H1 (cell line): ENCODE measurements around the gene ARHGAP26. TPM values are rescaled to one million over a fixed set of nuclear protein-coding genes. Genes with fewer than 3 reads are reported as not detected.

ENCODE experiments used
- CTCF ChIA-PET: fragments of 300-600 bp; sonication (Branson Sonifier 250); formaldehyde crosslinking; loops from one replicate; lab custom pipeline; 2021; ENCODE audit not compliant: partially characterized antibody; lab: Charles Lee
- POLR2A ChIA-PET: fragments of 300-600 bp; sonication (Branson Sonifier 250); formaldehyde crosslinking; loops from one replicate; lab custom pipeline; 2021; ENCODE audit warnings: inconsistent platforms; ENCODE audit not compliant: partially characterized antibody; lab: Charles Lee
- DNase-seq, 2 experiments: peaks; one replicate each; pipeline versions ENCODE4 v3.0.0 to v3.0.0-alpha.2; 2010 to 2022; ENCODE audit warnings: low spot score in 2 of 2, low read depth in 1 of 2, mixed read lengths in 1 of 2
- FAIRE-seq: peaks from 2 replicates; lab custom pipeline; 2011; peaks lifted over from hg19 to GRCh38; lab: Jason Lieb, UNC
- H2AFZ ChIP-seq: 2 replicates; pipeline ENCODE4 v1.8.1; 2012; ENCODE audit warnings: low read length, inconsistent platforms
- H2AK5ac ChIP-seq: 2 replicates; pipeline ENCODE4 v1.6.1; 2013; ENCODE audit warnings: low read depth, low read length
- H2BK120ac ChIP-seq: replicated peaks from 2 replicates; pipeline ENCODE3; 2013; ENCODE audit warnings: low read depth, low read length, inconsistent platforms
- H2BK12ac ChIP-seq: 2 replicates; pipeline ENCODE4 v1.6.1; 2013; ENCODE audit warnings: low read depth, low read length
- H2BK15ac ChIP-seq: 2 replicates; pipeline ENCODE4 v1.6.1; 2013; ENCODE audit warnings: low read length
- H2BK20ac ChIP-seq: 2 replicates; pipeline ENCODE4 v1.6.1; 2013; ENCODE audit warnings: low read length
- H2BK5ac ChIP-seq: 2 replicates; pipeline ENCODE4 v1.6.1; 2013; ENCODE audit warnings: low read depth, low read length
- H3K14ac ChIP-seq: 2 replicates; pipeline ENCODE4 v1.6.1; 2013; ENCODE audit warnings: inconsistent platforms; ENCODE audit not compliant: insufficient read length
- H3K18ac ChIP-seq: 2 replicates; pipeline ENCODE4 v1.6.1; 2013; ENCODE audit warnings: low read length; ENCODE audit errors: extremely low read depth
- H3K23ac ChIP-seq: 2 replicates; pipeline ENCODE4 v1.6.1; 2013; ENCODE audit warnings: inconsistent platforms; ENCODE audit not compliant: insufficient read length
- H3K23me2 ChIP-seq: 2 replicates; pipeline ENCODE4 v1.6.1; 2013; ENCODE audit warnings: low read depth, low read length
- H3K27ac ChIP-seq: 2 replicates; pipeline ENCODE4 v1.6.1; 2011; ENCODE audit warnings: low read depth, low read length, inconsistent platforms
- H3K27me3 ChIP-seq, 4 experiments: replicated peaks in 1 of 4; 1 replicate in 1 of 4; 2 replicates in 3 of 4; pipeline versions ENCODE4 v1.6.1 to v1.8.1; 2011 to 2013; ENCODE audit warnings: low read length in 3 of 4, mild to moderate bottlenecking in 3 of 4, inconsistent platforms in 2 of 4, mixed read lengths in 2 of 4, moderate library complexity in 1 of 4; ENCODE audit not compliant: control insufficient read depth in 3 of 4, insufficient read depth in 3 of 4; ENCODE audit errors: extremely low read depth in 1 of 4
- H3K36me3 ChIP-seq, 4 experiments: 2 replicates each; pipeline versions ENCODE4 v1.6.1 to v1.8.1; 2011 to 2013; ENCODE audit warnings: mild to moderate bottlenecking in 4 of 4, low read length in 3 of 4, moderate library complexity in 2 of 4, control low read depth in 1 of 4, inconsistent platforms in 1 of 4; ENCODE audit not compliant: insufficient read depth in 4 of 4, control insufficient read depth in 2 of 4
- H3K4ac ChIP-seq: replicated peaks from 2 replicates; pipeline ENCODE3; 2013; ENCODE audit warnings: low read length, low read depth, mixed read lengths, inconsistent platforms; ENCODE audit not compliant: insufficient read length
- H3K4me1 ChIP-seq, 4 experiments: replicated peaks in 1 of 4; 1 replicate in 1 of 4; 2 replicates in 3 of 4; pipeline versions ENCODE4 v1.6.1 to v1.8.1; 2011 to 2013; ENCODE audit warnings: low read length in 3 of 4, inconsistent platforms in 2 of 4, mixed read lengths in 1 of 4; ENCODE audit not compliant: insufficient read depth in 4 of 4, control insufficient read depth in 3 of 4
- H3K4me2 ChIP-seq, 2 experiments: 2 replicates each; pipeline versions ENCODE4 v1.6.1 to v1.8.1; 2011 to 2013; ENCODE audit warnings: low read depth in 2 of 2, low read length in 2 of 2, control low read depth in 1 of 2, inconsistent platforms in 1 of 2, mild to moderate bottlenecking in 1 of 2; ENCODE audit not compliant: insufficient read depth in 1 of 2
- H3K4me3 ChIP-seq, 4 experiments: fragments of 200-600, 300-600 bp in 1 of 4; sonication (generic), shearing (Covaris generic), sonication (Bioruptor Twin) in 1 of 4; 2 replicates each; pipeline versions ENCODE4 v1.5.1 to v1.8.1; 2011 to 2016; ENCODE audit warnings: low read length in 4 of 4, low read depth in 3 of 4, control low read depth in 2 of 4, inconsistent platforms in 2 of 4, mild to moderate bottlenecking in 2 of 4, mixed read lengths in 1 of 4, moderate library complexity in 1 of 4; ENCODE audit not compliant: insufficient read depth in 2 of 4; ENCODE audit errors: extremely low read depth in 1 of 4
- H3K56ac ChIP-seq: replicated peaks from 2 replicates; pipeline ENCODE3; 2013; ENCODE audit warnings: low read depth, mild to moderate bottlenecking, mixed read lengths, low read length, inconsistent platforms; ENCODE audit not compliant: insufficient read length
- H3K79me1 ChIP-seq: 2 replicates; pipeline ENCODE4 v1.6.1; 2013; ENCODE audit warnings: low read depth, low read length, control low read depth
- H3K79me2 ChIP-seq, 2 experiments: 2 replicates each; pipeline versions ENCODE4 v1.6.1 to v1.8.1; 2012 to 2013; ENCODE audit warnings: low read length in 2 of 2, mild to moderate bottlenecking in 2 of 2, inconsistent platforms in 1 of 2; ENCODE audit not compliant: insufficient read depth in 2 of 2, control insufficient read depth in 1 of 2
- H3K9ac ChIP-seq, 4 experiments: replicated peaks in 1 of 4; 1 replicate in 1 of 4; 2 replicates in 3 of 4; pipeline versions ENCODE4 v1.6.1 to v1.8.1; 2011 to 2013; ENCODE audit warnings: low read depth in 3 of 4, low read length in 3 of 4, control low read depth in 2 of 4, mild to moderate bottlenecking in 2 of 4, moderate library complexity in 2 of 4, inconsistent platforms in 1 of 4; ENCODE audit errors: extremely low read depth in 1 of 4
- H3K9me3 ChIP-seq, 2 experiments: 2 replicates each; pipeline versions ENCODE4 v1.6.1 to v1.8.1; 2012 to 2013; ENCODE audit warnings: mild to moderate bottlenecking in 2 of 2, moderate library complexity in 2 of 2, control low read depth in 1 of 2, inconsistent platforms in 1 of 2, low read depth in 1 of 2, low read length in 1 of 2, mixed read lengths in 1 of 2; ENCODE audit not compliant: insufficient read depth in 2 of 2
- H4K20me1 ChIP-seq, 2 experiments: replicated peaks in 1 of 2; 2 replicates each; pipeline versions ENCODE3 to v1.8.1; 2011 to 2013; ENCODE audit warnings: inconsistent platforms in 2 of 2, low read length in 2 of 2, mild to moderate bottlenecking in 1 of 2; ENCODE audit not compliant: insufficient read depth in 2 of 2, control insufficient read depth in 1 of 2
- H4K5ac ChIP-seq: 2 replicates; pipeline ENCODE4 v1.6.1; 2013; ENCODE audit warnings: low read length, low read depth, mixed read lengths, inconsistent platforms; ENCODE audit not compliant: insufficient read length
- H4K8ac ChIP-seq: 2 replicates; pipeline ENCODE4 v1.8.0; 2013; ENCODE audit warnings: mild to moderate bottlenecking, moderate library complexity, low read length, inconsistent platforms; ENCODE audit not compliant: insufficient read depth; ENCODE audit errors: extremely low read depth
- H4K91ac ChIP-seq: replicated peaks from 2 replicates; pipeline ENCODE3; 2013; ENCODE audit warnings: low read length, mixed read lengths, inconsistent platforms; ENCODE audit not compliant: insufficient read length
- GABPA ChIP-seq: IDR thresholded peaks from 2 replicates; pipeline ENCODE4 v1.6.1; 2011; ENCODE audit warnings: mild to moderate bottlenecking, low read length, moderate library complexity, borderline replicate concordance; ENCODE audit not compliant: insufficient read depth
- GTF2F1 ChIP-seq: IDR thresholded peaks from 2 replicates; pipeline ENCODE4 v1.6.1; 2012; ENCODE audit warnings: low read depth, low read length, improper control_type of control experiment, borderline replicate concordance
- HDAC6 ChIP-seq: IDR thresholded peaks from one replicate; pipeline ENCODE4 v1.7.1; 2012; ENCODE audit warnings: low read depth, mild to moderate bottlenecking, inconsistent platforms, low read length, moderate library complexity
- JUN ChIP-seq: IDR thresholded peaks from 2 replicates; pipeline ENCODE4 v1.6.1; 2011; ENCODE audit warnings: low read depth, mild to moderate bottlenecking, improper control_type of control experiment, low read length
- POLR2AphosphoS5 ChIP-seq: IDR thresholded peaks from 2 replicates; pipeline ENCODE4 v1.6.1; 2011; ENCODE audit warnings: low read depth, low read length
- TCF12 ChIP-seq: IDR thresholded peaks from 2 replicates; pipeline ENCODE4 v1.6.1; 2011; ENCODE audit warnings: low read depth, mild to moderate bottlenecking, low read length
- YY1 ChIP-seq: IDR thresholded peaks from 2 replicates; pipeline ENCODE4 v1.6.1; 2011; ENCODE audit warnings: low read depth, mild to moderate bottlenecking, low read length
- WGBS, 2 experiments: shearing (Covaris generic) in 1 of 2; methylation state at CpG; one replicate each; pipeline versions ENCODE4 v1.1.6 to v1.1.7; 2013 to 2015; ENCODE audit warnings: low lambda C conversion rate in 2 of 2, mixed read lengths in 2 of 2, inconsistent platforms in 1 of 2, low coverage in 1 of 2, missing lambda C conversion rate in 1 of 2; ENCODE audit not compliant: insufficient replicate concordance in 2 of 2, insufficient coverage in 1 of 2, insufficient read length in 1 of 2; ENCODE audit errors: extremely low coverage in 1 of 2, missing lambda C conversion rate in 1 of 2; 5-methylcytosine and 5-hydroxymethylcytosine counted together
- polyA plus RNA-seq, 7 experiments: library from polyadenylated mRNA; depleted of rRNA in 3 of 7; stranded (reverse) in 5 of 7; unstranded in 2 of 7; fragments of >200 nt in 5 of 7; fragments of 200-250 nt in 2 of 7; gene quantifications; 1 replicate in 5 of 7; 2 replicates in 1 of 7; 4 replicates in 1 of 7; pipeline versions ENCODE4 v1.2.1 to v1.2.3, GENCODE V29; 2011 to 2013; ENCODE audit warnings: missing spikeins in 2 of 7, mixed read lengths in 2 of 7
- total RNA-seq: library from RNA; stranded (reverse); fragmentation: NEBNext Ultra II Directional; extraction: Animal tissue kit (Norgen Biotek cat#: 25700); gene quantifications from 2 replicates; pipeline ENCODE4 v1.2.1, GENCODE V29; 2021

Gene ARHGAP26
- total and polyA plus RNA-seq, 2 of the 8 experiments (the other 6 are each of a cell fraction or from before 2014, with no cell fraction given): 7.1 to 24.8 TPM

DNA sequence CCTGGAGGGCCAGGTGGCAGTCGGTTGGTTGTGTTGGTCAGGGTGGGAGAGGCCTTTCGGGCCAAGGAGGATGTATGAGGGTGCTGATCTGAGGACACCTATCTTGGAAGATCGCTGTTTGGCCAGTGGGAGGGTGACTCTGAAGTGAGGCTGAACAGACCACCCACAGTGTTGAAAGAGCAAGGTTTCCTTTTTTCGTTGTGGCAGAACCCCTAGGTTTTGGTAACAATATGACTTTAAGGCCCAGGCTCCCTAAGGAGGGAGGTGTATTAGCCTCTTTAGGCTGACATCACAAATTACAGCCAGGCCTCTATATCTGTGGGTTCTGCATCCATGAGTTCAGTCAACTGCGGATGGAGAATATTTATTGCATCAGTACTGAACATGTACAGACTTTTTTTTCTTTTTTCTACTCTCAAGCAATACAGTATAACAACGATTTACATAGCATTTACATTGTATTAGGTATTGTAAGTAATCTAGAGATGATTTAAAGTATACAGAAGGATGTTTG lies 86.1 kb downstream of the ARHGAP26 start:
- Histone ChIP-seq H3K4ac (no peak overlapping the region), H2BK12ac (no peak overlapping the region), H3K23me2 (no peaks in the 10 kb centered on the region; the same call in 1 of the 2 replicates), H3K79me1 (peaks cover 2% of the 10 kb centered on the region; the same call in 1 of the 2 replicates), H2BK5ac (no peak overlapping the region), H2BK120ac (no peak overlapping the region), H2BK15ac (no peak overlapping the region), H2AFZ (no peak overlapping the region), H3K9ac (no peak overlapping the region), H3K9me3 (no peaks in the 10 kb centered on the region), H3K4me3 (no peak overlapping the region), H4K5ac (no peak overlapping the region), H3K27ac (no peak overlapping the region), H2BK20ac (no peak overlapping the region), H4K91ac (no peak overlapping the region), H3K18ac (no peak overlapping the region), H3K27me3 (no peaks in the 10 kb centered on the region), H3K4me2 (no peak overlapping the region), H3K4me1 (peaks cover 3 to 16% (median 9%) of the 10 kb centered on the region in 4 experiments; a peak in 5 of 7 replicates), H3K79me2 (peaks cover 0 to 49% of the 10 kb centered on the region in 2 experiments; a peak in 2 of 4 replicates), H3K36me3 (no peaks in the 10 kb centered on the region), H4K8ac (no peak overlapping the region), H3K14ac (no peak overlapping the region), H4K20me1 (no peaks in the 10 kb centered on the region), H3K23ac (no peak overlapping the region), H3K56ac (no peak overlapping the region), H2AK5ac (no peak overlapping the region)
- FAIRE-seq (no peak), DNase-seq (no peak)
- ChIA-PET POLR2A (interaction anchor here (1.5 kb wide), 1 partner anchor 70 kb away, joined by 3 read pairs; no protein-coding TSS in a partner anchor), CTCF (interaction anchor here (1.3 to 1.4 kb wide), 2 partner anchors 12 to 108 kb away, joined by 3 to 5 read pairs; no protein-coding TSS in a partner anchor)
- WGBS, 2 experiments: 82% methylated on average over 6 of the region's 6 CpGs; no CpG with 5 or more reads in 1 of the 2 experiments
- TF ChIP-seq HDAC6 (no peak), GTF2F1 (no peak), JUN (no peak), GABPA (no peak), POLR2AphosphoS5 (no peak), YY1 (no peak), TCF12 (no peak)
